Raji (cell line): ENCODE data around the gene TRPM2.

ENCODE experiments used
- POLR2A ChIP-seq: IDR thresholded peaks from 2 replicates; pipeline ENCODE4 v1.6.1; 2011; ENCODE audit warnings: low read depth, low read length, control low read depth; ENCODE audit not compliant: insufficient read depth

Gene TRPM2

DNA sequence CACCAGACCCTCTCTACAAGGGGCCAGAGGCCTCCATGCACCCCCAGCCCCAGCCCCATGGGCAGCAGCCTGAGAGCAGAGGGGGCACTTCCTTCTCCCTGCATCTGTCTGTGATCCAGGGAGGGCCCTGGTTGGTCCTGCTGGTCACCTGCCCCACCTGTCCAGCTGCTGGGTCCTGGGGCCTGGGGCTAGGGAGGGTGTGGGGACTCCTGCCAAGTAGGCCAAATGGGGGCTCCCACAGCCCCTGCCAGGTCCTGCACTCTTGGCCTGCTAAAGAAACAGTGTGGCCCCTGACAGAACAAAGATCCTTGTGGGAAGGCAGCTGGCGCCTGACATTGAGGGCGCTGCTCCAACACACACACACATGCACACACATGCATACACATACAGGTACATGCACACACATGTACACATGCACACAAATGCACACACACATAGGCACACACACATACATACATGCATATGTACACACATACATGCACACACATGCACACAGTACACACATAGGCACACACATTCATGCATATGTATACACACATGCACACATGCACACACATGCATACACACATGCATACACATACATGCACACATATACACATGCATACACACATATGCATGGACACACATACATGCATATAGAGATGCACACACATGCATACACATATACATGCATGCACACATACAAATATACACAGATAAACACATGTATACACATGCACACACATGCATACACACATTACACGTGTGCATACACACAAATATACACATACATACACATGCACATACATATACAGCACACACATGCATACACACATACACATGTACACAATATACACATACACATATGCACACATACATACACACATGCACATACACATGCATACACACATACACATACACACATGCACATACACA is 49.9 kb downstream of the TRPM2 start:
- TF ChIP-seq POLR2A = no peak

DNA sequence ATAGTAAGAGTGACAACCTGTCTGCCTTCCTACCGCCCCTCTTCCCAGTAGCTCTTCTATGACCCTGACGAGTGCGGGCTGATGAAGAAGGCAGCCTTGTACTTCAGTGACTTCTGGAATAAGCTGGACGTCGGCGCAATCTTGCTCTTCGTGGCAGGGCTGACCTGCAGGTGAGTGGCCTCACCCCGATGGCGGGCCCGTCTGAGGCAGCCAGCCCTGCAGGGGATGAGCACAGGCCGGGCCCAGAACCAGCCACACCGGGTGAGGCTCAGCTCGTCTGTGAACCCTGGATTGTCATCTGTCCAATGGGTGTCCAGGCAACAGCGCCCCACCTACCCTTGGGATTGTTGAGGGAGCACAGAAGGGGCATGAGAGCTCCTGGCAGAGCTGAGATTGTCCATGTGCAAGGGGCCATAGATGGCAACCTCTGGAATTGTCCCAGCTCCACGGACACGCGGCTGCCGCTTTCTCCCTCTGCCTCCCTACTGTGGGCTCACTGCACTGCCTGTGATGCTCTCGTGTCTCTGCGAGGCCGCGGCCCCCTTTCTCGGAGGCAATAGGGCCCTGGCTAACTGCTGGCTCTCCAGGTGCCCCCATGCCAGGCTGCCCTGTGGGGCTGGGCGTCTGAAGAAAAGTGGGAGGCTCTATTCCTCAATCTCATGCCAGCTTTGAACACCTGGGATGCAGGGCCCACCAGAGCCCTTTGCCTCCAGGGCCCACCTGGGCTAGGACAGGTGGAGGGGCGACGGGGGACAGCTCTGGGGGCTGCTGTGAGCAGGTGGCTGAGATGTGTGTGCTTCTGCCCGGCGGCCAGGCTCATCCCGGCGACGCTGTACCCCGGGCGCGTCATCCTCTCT is 51.9 kb downstream of the TRPM2 start:
- TF ChIP-seq POLR2A = no peak

DNA sequence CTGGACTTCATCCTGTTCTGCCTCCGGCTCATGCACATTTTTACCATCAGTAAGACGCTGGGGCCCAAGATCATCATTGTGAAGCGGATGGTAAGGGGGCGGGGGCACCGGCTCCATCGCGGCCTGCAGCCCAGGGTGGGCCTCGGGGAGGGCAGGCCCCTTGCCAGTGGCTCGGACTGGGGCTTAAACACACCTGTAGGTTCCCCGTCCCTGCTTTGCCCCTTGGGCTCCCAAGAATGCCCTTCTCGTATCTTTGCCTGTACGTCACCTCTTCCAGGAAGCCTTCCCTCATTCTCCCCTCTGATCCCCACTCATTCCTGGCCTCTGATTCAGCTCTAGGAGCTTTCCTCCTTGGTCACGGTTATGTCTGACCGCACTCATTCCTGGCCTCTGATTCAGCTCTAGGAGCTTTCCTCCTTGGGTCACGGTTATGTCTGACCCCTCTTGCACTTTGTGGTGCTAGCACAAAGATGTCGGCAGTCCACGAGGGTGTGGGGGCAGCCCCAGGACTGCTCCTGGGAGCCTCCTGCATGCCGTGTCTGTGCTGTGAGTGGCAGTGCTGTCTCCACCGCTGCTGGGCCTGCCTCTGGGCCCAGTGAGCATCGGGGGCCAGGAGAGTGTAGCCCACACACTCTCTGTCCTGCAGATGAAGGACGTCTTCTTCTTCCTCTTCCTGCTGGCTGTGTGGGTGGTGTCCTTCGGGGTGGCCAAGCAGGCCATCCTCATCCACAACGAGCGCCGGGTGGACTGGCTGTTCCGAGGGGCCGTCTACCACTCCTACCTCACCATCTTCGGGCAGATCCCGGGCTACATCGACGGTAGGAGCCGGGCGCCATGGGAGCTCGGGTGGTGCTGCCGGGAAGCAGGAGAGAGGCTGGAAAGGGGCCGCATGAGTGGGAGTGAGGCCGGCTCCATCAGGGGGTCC is 52.8 kb downstream of the TRPM2 start:
- TF ChIP-seq POLR2A = no peak

DNA sequence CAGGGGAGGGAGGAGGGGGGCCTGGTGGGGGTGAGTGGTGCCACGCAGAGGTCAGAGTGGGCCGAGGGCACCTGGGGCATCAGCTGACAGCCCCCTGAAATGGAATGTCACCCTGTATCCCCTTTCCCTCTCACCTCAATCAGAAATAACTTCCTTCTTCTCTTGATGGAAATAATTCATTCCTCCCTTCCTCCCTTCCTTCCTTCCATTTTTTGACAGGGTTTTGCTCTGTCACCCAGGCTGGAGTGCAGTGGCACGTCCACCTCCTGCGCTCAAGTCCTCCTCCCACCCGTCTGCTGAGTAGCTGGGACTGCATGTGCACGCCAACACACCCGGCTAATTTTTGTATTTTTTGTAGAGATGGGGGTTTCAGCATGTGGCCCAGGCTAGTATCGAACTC is 53.5 kb downstream of the TRPM2 start:
- no peak for TF ChIP-seq POLR2A

DNA sequence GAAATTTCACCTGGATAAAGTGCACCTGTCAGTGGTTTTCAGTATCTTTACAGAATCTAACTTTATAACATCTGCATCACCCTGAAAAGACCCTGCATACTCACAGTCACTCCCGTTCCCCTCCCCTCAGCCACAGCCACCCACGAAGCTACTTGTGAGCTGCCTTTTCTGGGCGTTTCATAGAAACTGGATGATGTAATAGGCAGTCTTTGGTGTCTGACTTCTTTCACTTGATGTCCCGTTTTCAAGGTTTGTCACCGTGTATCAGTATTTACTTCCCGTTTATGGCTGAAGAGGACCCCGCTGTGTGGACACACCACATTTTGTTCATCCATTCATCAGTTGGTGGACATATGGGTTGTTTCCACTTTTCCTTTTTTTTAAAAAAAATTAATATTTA is 54.1 kb downstream of the TRPM2 start:
- TF ChIP-seq POLR2A = no peak

DNA sequence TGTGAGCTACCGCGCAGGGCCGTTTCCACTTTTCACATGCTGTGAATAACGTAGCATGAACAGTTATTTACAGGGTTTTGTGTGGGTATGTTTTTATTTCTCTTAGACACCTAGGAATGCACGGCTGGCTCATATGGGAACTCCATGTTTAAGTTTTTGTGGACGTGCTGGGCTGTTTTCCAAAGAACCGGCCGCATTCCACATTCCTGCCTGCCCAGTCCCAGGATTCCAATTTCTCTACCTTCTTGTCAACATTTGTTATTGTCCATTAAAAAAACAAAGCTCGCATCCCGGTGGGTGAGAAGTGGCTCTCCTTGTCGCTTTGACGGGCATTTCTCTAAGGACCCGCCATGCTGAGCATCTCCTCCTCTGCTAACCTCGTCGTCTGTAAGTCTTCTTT is 54.8 kb downstream of the TRPM2 start:
- no peak for TF ChIP-seq POLR2A

DNA sequence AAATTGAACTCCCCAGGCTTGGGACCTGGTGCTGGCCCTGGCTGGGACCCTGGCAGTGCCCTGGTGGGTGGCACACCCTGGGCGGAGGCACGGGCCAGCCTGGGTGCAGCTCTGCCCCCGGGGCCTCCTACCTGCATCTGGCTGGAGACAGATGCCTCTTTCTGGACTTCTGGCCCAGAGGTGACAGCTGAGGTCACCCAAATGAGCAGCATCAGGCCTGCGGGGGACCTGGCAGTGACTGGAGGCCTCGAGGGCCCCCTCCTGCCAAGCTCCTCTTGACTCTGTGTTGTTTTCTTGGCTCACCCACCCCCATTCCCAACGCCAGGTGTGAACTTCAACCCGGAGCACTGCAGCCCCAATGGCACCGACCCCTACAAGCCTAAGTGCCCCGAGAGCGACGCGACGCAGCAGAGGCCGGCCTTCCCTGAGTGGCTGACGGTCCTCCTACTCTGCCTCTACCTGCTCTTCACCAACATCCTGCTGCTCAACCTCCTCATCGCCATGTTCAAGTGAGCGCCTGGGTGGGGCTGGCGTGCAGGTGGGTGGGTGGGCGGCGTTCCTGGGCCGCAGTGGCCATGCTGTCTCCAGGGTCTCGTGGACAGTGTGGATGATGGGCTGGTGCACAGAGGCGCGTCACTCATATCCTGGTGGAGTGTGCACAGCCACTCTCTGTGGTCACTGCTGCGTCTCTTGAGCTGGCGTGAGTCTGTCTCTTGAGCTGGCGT is 60.3 kb downstream of the TRPM2 start:
- no peak for TF ChIP-seq POLR2A

DNA sequence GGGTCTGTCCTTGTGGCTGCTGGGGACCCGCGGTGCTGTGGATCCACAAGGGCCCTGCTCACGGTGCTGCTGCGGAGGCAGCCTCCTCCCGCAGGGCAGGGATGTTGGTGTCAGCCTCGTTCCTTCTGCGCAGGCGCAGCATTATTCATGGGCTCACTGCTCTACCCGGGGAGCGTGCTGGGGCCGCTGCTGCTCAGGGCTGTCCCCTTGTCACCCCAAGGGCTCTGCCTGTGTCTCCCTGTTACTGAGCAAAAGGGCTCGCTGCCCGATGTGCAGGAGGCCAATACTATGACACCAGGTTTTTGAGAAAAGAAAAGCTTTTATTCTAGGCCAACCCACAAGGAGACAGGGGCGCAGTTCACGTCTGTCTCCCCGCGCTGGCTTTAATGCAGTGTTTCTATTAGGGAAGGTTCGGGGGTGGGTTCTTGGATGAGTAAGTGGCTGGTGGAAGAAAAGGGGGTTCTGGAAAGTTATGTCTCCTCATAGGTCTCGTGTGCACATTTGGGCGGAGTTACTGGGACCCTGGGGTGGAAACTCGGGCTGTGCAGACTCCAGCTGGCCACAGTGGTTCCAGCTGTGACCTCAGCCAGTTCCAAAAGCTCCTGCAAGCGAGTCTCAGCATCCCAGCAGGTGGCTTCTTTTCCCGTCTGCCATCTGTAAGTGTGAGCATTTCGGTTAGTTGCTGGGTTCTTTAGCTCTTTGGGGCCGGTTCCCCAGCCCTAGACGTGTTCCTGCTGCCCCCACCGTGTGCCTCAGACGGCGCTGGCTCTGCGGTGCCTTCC is 61.1 kb downstream of the TRPM2 start:
- no peak for TF ChIP-seq POLR2A

DNA sequence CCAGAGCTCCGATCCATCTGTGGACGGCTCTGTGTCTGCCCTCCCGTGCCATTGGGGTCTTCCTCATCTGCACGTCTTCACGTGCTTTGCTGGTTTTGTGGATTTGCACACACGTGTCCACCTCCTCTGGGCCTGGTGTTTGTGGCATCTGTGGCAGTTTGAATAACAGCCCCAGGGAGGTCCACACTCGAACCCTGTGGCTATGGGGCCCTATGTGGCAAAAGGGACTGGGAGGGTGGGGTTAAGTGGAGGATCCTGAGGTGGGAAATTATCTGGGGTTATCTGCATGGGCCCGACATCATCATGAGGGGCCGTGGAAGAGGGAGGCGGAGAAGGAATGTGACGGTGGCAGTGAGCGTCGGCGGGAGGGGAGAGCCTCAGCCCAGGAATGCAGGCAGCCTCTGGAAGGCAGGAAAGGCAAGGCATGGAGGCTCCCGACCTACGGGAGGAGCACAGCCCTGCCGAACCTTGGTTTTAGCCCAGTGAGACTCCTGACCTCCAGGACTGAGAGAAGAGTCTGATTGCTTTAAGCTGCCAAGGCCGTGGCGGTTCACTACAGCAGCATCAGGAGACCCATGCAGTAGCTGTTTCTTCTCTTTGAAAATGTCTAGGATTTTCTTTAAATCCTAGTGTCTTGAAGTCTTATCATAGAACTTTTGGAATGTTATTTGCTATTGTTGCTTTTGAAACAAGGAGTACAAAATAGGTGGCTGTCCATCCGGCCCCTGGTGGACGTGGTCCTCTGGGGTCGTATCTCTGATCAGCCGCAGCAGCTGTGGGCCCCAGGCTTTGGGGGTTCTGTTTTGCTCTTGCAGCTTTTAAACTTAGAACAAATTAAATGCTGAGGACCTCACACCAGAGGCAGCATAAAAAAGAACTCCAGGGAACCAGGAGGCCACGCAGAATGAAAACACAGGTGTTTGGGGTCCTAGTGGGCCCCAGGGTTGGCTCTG is 61.9 kb downstream of the TRPM2 start:
- no peak for TF ChIP-seq POLR2A

DNA sequence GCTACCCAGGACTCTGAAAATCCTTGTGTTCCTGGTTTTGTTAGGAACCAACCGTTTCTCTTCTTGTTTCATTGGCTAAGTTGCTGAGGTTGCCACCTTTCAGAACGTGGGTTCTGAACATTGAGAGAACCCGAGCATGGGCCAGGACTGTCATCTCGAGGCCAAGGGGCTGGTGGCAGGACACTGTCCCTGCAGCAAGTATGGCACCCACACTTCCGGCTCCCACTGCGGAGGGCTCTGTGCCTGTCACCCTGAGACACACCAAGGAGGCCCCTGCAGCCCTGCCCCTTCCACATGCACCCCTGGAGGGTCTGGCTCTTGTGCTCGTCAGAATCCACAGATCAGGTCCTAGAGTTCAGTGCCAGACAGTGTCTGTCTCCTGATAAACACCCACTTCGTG is 62.8 kb downstream of the TRPM2 start:
- no peak for TF ChIP-seq POLR2A

DNA sequence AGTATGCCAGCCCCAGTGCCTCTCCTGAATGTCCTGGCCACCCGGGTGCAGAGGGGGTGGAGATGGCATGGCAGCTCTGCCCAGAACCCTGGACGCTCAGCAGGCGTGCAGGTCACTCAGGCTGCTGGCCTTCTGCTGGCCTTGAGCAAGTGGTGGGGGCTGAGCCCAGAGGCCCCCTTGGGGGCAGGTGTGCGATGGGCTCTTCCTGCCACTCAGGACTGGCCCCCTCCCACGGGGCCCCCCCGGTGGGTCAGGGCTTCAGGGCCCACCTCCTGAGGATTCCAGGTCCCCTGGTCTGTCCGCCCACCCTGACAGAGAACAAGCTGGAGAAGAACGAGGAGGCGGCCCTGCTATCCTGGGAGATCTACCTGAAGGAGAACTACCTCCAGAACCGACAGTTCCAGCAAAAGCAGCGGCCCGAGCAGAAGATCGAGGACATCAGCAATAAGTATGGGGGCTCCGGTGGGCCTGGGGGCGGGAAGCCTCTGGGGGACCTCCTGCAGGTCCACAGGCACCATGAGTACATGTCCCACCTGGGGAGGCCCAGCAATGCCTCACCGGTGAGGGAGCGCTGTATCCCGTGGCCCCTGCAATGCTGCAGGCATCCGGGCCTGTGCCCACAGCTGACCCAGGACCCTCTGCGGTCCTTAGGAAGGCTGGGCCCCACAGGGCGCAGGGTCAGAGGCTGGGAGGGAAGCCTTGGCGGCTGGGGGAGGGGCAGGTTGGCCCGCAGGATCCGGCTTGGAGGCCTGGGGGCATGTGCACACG is 64.9 kb downstream of the TRPM2 start:
- TF ChIP-seq POLR2A = no peak

DNA sequence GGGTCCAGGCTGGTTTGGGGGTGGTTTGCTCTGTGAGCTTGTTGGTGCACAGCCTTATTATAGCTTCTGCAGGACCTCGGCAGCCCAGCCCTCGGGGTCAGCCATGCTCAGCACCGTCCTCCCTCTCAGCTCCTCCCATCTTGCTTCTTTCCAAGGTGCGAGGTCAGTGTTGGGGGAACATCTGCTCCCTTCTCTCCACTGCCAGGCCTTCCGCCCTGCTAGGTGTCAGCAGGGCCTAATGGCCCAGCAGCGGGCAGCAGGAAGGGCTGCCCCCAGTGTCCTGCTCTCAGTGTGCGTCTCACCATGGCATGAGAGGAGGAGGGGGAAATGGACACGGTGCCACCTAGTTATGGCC is 65.4 kb downstream of the TRPM2 start:
- TF ChIP-seq POLR2A = no peak
